Right atrium auricular region (tissue), 2 donors: ENCODE results near the gene C6orf89. TPM values are rescaled to one million over a fixed set of nuclear protein-coding genes. Genes with fewer than 3 reads are reported as not detected.
"Not testable (repeated sequence)": the region's sequence is repeated elsewhere in the genome, so short reads cannot be mapped to it uniquely, and the experiment has no call there.

ENCODE experiments used
- DNase-seq: peaks from one replicate; pipeline ENCODE4 v3.0.0-alpha.2; 2019; ENCODE audit warnings: low spot score
- H3K27ac ChIP-seq, 2 donors: fragments of 200-600 bp; sonication (generic); 1 replicate in 1 of 2; 2 replicates in 1 of 2; pipeline ENCODE4 v1.5.1; 2016 to 2019
- H3K27me3 ChIP-seq, 2 donors: fragments of 200-600 bp; sonication (generic); one replicate each; pipeline versions ENCODE4 v1.5.1 to v1.6.0; 2017 to 2019
- H3K36me3 ChIP-seq: fragments of 200-600 bp; sonication (generic); one replicate; pipeline ENCODE4 v1.5.1; 2016
- H3K4me1 ChIP-seq, 2 donors: fragments of 200-600 bp; sonication (generic); one replicate each; pipeline versions ENCODE4 v1.5.1 to v1.6.0; 2017 to 2019
- H3K4me3 ChIP-seq, 2 donors: fragments of 200-600 bp; sonication (generic); 1 replicate in 1 of 2; 2 replicates in 1 of 2; pipeline ENCODE4 v1.5.1; 2017 to 2019; ENCODE audit warnings: mild to moderate bottlenecking in 1 of 2, moderate library complexity in 1 of 2
- H3K9me3 ChIP-seq, 2 donors: fragments of 200-600 bp; sonication (generic); one replicate each; pipeline ENCODE4 v1.5.1; 2019
- CTCF ChIP-seq, 2 donors: fragments of 200-600 bp; sonication (generic); IDR thresholded peaks; one replicate each; pipeline ENCODE4 v1.5.1; 2019; ENCODE audit warnings: antibody characterized with exemption in 2 of 2
- total RNA-seq, 2 donors: library from RNA; depleted of rRNA; stranded (reverse); fragments of >200 nt; gene quantifications; one replicate each; pipeline ENCODE4 v1.1.0, GENCODE V29; 2016

Gene C6orf89
- total RNA-seq, 2 donors from 2014 or later: 55.0 to 59.5 TPM

GRCh38 chr6:36936824-36937223, 51.1 kb downstream of the C6orf89 start:
- no peak overlapping the region for H3K4me3 ChIP-seq
- H3K27me3 ChIP-seq: no peaks in the 10 kb centered on the region
- no peaks in the 10 kb centered on the region for H3K9me3 ChIP-seq
- no peaks in the 10 kb centered on the region for H3K4me1 ChIP-seq
- H3K27ac ChIP-seq: no peak overlapping the region
- DNase-seq: no peak
- no peaks in the 10 kb centered on the region for H3K36me3 ChIP-seq
- no peak for TF ChIP-seq CTCF (IDR thresholded peaks at IDR 0.05)

DNA sequence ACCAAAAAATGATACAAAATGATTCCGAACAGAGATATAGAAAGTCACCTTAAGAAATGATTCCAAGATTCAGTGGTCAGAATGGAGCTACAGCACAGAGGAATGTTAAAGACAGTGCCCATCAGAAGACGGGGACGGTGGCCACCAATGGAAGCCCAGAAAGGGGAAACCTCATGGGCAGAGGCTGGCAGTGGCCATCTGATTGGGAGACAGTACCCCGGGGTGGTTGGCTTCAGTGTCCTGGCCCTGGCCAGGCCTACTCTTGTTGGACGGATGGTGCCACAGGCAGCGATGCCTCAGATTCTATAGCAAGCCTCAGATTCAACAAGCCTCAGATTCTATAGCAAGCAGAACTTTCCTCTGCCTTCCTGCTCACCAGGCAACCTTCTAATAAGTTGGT, 52.1 kb downstream of the C6orf89 start:
- no peaks in the 10 kb centered on the region for H3K9me3 ChIP-seq
- H3K4me1 ChIP-seq: no peaks in the 10 kb centered on the region
- no peaks in the 10 kb centered on the region for H3K27me3 ChIP-seq
- TF ChIP-seq CTCF (IDR thresholded peaks at IDR 0.05): no peak
- no peak for DNase-seq
- no peaks in the 10 kb centered on the region for H3K36me3 ChIP-seq
- no peak overlapping the region for H3K27ac ChIP-seq
- H3K4me3 ChIP-seq: no peak overlapping the region

DNA sequence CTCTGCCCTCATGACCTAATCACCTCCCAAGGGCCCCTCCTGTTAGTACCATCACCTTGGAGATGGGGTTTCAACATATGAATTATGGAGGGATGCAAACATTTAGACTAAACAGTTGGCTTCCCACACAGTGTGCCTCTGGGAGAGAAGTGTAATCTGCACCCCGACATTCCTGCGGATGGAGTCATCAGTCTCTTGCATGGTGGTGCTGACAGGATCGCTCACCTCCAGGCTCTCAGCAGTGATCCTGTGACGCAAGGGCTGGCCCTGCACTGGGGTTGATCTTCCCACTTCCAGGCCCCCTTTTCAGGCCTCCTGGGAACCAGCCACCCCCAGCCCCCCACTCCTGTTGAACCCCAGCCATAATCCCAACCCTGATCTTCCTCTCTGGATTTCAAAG, 52.8 kb downstream of the C6orf89 start:
- Histone ChIP-seq H3K4me1 (no peaks in the 10 kb centered on the region), H3K27ac (no peak overlapping the region), H3K4me3 (no peak overlapping the region), H3K36me3 (no peaks in the 10 kb centered on the region), H3K9me3 (no peaks in the 10 kb centered on the region), H3K27me3 (no peaks in the 10 kb centered on the region)
- no peak for TF ChIP-seq CTCF (IDR thresholded peaks at IDR 0.05)
- DNase-seq: no peak

DNA sequence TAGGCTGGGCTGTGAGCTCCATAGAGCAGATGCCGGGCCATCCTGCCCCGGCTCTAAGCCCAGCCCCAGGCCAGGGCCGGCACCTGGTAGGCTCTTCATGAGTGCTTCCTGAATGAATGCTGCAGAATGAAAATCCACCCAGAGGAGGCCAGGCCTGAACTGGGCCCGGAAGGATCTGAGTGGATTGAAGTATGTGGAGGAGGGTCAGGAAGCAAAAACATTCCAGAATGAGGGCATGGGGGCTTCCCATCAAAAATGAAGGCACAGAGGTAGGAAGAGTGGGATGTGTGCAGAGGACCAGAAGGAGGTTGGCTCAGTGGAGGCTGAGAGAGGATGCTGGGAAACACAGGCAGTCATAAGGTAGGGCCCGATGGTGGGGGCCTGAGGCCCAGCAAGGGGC, 53.3 kb downstream of the C6orf89 start:
- not testable (repeated sequence) for H3K4me3 ChIP-seq, H3K27ac ChIP-seq, H3K4me1 ChIP-seq, H3K36me3 ChIP-seq, H3K27me3 ChIP-seq, DNase-seq, H3K9me3 ChIP-seq

DNA sequence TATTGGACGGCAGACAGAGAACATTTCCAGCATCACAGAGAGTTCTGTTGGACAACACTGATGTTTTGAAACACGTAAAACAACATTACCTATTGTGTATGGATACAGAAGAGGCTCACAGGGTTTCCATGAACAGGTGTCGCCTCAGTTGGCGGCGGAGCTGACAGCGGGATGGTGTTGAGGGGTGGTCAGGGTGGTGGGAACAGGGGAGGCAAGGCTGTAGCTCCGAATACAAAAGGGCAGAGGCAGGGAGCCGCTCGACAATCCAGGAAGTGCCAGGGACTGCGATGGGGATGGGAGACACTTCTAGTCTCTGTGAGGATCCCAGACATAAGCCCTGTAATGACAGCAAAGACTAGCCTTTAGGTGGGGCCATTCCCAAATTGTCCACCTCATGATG, 54.3 kb downstream of the C6orf89 start:
- Histone ChIP-seq H3K27ac (no peak overlapping the region), H3K4me1 (no peaks in the 10 kb centered on the region), H3K36me3 (no peaks in the 10 kb centered on the region), H3K27me3 (no peaks in the 10 kb centered on the region), H3K4me3 (no peak overlapping the region), H3K9me3 (no peaks in the 10 kb centered on the region)
- TF ChIP-seq CTCF (IDR thresholded peaks at IDR 0.05): no peak
- no peak for DNase-seq

- H3K27me3 ChIP-seq, H3K4me1 ChIP-seq, H3K36me3 ChIP-seq, H3K9me3 ChIP-seq, H3K27ac ChIP-seq, DNase-seq, H3K4me3 ChIP-seq: not testable (repeated sequence)
Observed at GRCh38 chr6:36941561-36941960, 55.8 kb downstream of the C6orf89 start.

DNA sequence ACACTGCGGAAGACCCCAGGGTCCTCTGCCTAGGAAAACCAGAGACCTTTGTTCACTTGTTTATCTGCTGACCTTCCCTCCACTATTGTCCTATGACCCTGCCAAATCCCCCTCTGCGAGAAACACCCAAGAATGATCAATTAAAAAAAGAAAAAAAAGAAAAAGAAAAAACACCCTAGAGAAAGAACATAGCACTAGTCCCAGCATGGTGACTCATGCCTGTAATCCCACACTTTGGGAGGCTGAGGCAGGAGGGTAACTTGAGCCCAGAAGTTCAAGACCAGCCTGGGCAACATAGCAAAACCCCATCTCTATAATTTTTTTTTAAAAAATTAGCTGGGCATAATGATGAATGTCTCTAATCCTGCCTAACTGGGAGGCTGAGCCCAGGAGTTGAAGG, 56.6 kb downstream of the C6orf89 start:
- not testable (repeated sequence) for DNase-seq, H3K4me3 ChIP-seq, H3K27me3 ChIP-seq, H3K36me3 ChIP-seq, H3K9me3 ChIP-seq, H3K4me1 ChIP-seq, H3K27ac ChIP-seq

GRCh38 chr6:36944650-36945049, 58.9 kb downstream of the C6orf89 start:
- Histone ChIP-seq H3K9me3 (no peaks in the 10 kb centered on the region), H3K4me3 (no peak overlapping the region), H3K4me1 (no peaks in the 10 kb centered on the region), H3K36me3 (no peaks in the 10 kb centered on the region), H3K27ac (no peak overlapping the region), H3K27me3 (no peaks in the 10 kb centered on the region)
- no peak for TF ChIP-seq CTCF (IDR thresholded peaks at IDR 0.05)
- DNase-seq: no peak
